GM15510 (cell line): ENCODE measurements around the gene TMEM69.

Source experiments
- POLR2A ChIP-seq: IDR thresholded peaks from 3 replicates; pipeline ENCODE4 v1.6.1; 2011; ENCODE audit warnings: borderline replicate concordance; ENCODE audit not compliant: insufficient read length; ENCODE audit errors: extremely low read depth

The TMEM69 gene

GRCh38 chr1:45716700-45717099 is 28.7 kb downstream of the TMEM69 start:
- TF ChIP-seq POLR2A = no peak

GRCh38 chr1:45718289-45718688 is 30.3 kb downstream of the TMEM69 start:
- TF ChIP-seq POLR2A = no peak

- no peak for TF ChIP-seq POLR2A
Measured at GRCh38 chr1:45721207-45721606, 33.2 kb downstream of the TMEM69 start.

- TF ChIP-seq POLR2A = no peak
Measured at GRCh38 chr1:45722809-45723208, 34.8 kb downstream of the TMEM69 start.

- TF ChIP-seq POLR2A = no peak
Measured at GRCh38 chr1:45723248-45723930, 35.4 kb downstream of the TMEM69 start.

- no peak for TF ChIP-seq POLR2A
Measured at GRCh38 chr1:45730075-45730779, 42.2 kb downstream of the TMEM69 start.

- TF ChIP-seq POLR2A = no peak
Measured at GRCh38 chr1:45730780-45731319, 42.9 kb downstream of the TMEM69 start.

- no peak for TF ChIP-seq POLR2A
Measured at GRCh38 chr1:45739137-45739536, 51.2 kb downstream of the TMEM69 start.
